Body of pancreas (tissue), 4 donors: ENCODE results near the gene PLXDC2.

ENCODE experiments used
- POLR2A ChIP-seq, 3 donors: fragments of 450-650 bp; IDR thresholded peaks; one replicate each; pipeline ENCODE4 v1.6.1; 2016; ENCODE audit warnings: antibody characterized with exemption in 3 of 3, mild to moderate bottlenecking in 2 of 3
- TF ChIP-seq, protein P1 (sequence below), 7 experiments: fragments of 450-650 bp in 4 of 7; fragments of 200-600 bp in 3 of 7; sonication (generic) in 3 of 7; IDR thresholded peaks; one replicate each; pipeline ENCODE4 v1.5.1; 2016 to 2019; ENCODE audit warnings: antibody characterized with exemption in 7 of 7

GRCh38 chr10:19825700-19826099 lies 9.5 kb downstream of the PLXDC2 start:
- no peak for TF ChIP-seq POLR2A (IDR thresholded peaks at IDR 0.05)
- TF ChIP-seq, protein P1, sequence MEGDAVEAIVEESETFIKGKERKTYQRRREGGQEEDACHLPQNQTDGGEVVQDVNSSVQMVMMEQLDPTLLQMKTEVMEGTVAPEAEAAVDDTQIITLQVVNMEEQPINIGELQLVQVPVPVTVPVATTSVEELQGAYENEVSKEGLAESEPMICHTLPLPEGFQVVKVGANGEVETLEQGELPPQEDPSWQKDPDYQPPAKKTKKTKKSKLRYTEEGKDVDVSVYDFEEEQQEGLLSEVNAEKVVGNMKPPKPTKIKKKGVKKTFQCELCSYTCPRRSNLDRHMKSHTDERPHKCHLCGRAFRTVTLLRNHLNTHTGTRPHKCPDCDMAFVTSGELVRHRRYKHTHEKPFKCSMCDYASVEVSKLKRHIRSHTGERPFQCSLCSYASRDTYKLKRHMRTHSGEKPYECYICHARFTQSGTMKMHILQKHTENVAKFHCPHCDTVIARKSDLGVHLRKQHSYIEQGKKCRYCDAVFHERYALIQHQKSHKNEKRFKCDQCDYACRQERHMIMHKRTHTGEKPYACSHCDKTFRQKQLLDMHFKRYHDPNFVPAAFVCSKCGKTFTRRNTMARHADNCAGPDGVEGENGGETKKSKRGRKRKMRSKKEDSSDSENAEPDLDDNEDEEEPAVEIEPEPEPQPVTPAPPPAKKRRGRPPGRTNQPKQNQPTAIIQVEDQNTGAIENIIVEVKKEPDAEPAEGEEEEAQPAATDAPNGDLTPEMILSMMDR (IDR thresholded peaks at IDR 0.05), result no peak
